ENCODE measurements around the gene C17orf100.

DNA sequence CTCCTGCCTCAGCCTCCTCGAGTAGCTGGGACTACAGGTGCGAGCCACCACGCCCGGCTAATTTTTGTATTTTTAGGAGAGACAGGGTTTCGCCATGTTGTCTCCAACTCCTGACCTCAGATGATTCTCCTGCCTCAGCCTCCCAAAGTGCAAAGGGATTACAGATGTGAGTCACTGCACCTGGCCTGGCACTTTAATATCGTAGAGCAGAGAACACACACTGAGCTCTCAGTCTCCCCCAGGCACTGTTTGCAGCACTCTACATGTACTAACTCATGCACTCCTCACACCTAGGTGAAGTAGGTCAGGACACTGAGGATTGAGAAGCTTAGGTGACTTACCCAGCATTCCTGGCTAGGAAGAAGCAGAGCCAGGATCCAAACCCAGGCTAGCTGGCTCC, 15.0 kb downstream of the C17orf100 start:
- TF ChIP-seq, protein P1, sequence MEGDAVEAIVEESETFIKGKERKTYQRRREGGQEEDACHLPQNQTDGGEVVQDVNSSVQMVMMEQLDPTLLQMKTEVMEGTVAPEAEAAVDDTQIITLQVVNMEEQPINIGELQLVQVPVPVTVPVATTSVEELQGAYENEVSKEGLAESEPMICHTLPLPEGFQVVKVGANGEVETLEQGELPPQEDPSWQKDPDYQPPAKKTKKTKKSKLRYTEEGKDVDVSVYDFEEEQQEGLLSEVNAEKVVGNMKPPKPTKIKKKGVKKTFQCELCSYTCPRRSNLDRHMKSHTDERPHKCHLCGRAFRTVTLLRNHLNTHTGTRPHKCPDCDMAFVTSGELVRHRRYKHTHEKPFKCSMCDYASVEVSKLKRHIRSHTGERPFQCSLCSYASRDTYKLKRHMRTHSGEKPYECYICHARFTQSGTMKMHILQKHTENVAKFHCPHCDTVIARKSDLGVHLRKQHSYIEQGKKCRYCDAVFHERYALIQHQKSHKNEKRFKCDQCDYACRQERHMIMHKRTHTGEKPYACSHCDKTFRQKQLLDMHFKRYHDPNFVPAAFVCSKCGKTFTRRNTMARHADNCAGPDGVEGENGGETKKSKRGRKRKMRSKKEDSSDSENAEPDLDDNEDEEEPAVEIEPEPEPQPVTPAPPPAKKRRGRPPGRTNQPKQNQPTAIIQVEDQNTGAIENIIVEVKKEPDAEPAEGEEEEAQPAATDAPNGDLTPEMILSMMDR (IDR thresholded peaks at IDR 0.05) = no peak
- no peak for TF ChIP-seq EP300 (IDR thresholded peaks at IDR 0.05)
